ENCODE data around the gene DDX54.

DNA sequence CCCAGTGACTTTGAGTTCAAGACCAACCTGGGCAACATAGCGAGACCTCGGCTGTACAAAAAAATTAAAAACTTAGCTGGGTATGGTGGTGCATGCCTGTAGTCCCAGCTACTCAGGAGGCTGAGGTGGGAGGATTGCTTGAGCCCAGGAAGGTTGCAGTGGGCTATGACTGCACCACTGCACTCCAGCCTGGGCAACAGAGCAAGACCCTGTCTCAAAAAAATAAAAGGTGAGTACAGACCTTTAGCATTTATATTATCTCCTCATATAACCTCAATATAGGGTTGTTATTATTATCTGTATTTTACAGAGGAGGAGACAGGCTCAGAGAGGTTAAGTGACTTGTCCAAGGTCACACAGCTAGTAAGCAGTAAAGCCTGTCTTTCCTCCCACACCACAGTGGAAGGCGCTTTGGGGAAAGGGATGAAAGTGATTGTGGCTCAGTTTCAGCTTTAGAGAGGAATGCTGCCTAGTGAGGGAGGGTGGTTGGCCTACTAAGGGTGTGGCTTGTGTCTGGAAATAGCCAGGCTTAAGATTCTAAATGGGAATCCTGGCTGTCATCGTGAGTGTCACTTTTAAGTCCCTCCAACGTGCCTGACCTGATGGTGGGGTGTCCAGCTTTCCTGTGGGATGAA is 43.2 kb upstream of the DDX54 start:
- TF ChIP-seq, protein P1, sequence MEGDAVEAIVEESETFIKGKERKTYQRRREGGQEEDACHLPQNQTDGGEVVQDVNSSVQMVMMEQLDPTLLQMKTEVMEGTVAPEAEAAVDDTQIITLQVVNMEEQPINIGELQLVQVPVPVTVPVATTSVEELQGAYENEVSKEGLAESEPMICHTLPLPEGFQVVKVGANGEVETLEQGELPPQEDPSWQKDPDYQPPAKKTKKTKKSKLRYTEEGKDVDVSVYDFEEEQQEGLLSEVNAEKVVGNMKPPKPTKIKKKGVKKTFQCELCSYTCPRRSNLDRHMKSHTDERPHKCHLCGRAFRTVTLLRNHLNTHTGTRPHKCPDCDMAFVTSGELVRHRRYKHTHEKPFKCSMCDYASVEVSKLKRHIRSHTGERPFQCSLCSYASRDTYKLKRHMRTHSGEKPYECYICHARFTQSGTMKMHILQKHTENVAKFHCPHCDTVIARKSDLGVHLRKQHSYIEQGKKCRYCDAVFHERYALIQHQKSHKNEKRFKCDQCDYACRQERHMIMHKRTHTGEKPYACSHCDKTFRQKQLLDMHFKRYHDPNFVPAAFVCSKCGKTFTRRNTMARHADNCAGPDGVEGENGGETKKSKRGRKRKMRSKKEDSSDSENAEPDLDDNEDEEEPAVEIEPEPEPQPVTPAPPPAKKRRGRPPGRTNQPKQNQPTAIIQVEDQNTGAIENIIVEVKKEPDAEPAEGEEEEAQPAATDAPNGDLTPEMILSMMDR (IDR thresholded peaks at IDR 0.05; ENCODE audit: insufficient read depth, low read length), result no peak
- no peak for TF ChIP-seq SPI1 (IDR thresholded peaks at IDR 0.05; ENCODE audit: borderline replicate concordance, low read depth)

Data from HL-60 (cell line).